ENCODE results near the gene VPS50.

DNA sequence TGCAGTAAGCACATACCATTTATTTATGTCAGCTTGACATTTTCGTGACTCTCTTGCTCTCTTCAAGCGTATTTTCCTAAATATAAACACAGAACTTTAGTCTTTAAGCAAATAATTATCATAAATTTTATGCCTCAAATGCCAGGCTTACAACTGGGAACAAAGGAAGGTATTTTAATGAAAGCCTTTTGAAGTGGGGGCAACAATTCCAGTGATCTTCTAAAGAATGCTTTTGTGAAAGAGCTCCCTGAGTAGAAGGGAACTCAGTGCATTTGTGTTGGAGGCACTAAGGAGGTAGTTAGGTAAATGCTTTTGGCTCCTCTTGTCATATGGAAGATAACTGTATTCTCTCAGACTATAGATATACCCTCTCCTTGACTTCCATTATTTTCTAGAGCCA is 104.9 kb downstream of the VPS50 start:
- no peak for TF ChIP-seq JUN (IDR thresholded peaks at IDR 0.05; ENCODE audit: borderline replicate concordance, insufficient read depth, insufficient read length, low read depth)
- TF ChIP-seq, protein P1, sequence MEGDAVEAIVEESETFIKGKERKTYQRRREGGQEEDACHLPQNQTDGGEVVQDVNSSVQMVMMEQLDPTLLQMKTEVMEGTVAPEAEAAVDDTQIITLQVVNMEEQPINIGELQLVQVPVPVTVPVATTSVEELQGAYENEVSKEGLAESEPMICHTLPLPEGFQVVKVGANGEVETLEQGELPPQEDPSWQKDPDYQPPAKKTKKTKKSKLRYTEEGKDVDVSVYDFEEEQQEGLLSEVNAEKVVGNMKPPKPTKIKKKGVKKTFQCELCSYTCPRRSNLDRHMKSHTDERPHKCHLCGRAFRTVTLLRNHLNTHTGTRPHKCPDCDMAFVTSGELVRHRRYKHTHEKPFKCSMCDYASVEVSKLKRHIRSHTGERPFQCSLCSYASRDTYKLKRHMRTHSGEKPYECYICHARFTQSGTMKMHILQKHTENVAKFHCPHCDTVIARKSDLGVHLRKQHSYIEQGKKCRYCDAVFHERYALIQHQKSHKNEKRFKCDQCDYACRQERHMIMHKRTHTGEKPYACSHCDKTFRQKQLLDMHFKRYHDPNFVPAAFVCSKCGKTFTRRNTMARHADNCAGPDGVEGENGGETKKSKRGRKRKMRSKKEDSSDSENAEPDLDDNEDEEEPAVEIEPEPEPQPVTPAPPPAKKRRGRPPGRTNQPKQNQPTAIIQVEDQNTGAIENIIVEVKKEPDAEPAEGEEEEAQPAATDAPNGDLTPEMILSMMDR (IDR thresholded peaks at IDR 0.05; ENCODE audit: extremely low read depth in 1 of 2, insufficient read depth in 1 of 2, low read depth in 1 of 2, low read length in 2 of 2): no peak
- TF ChIP-seq EZH2 (IDR thresholded peaks at IDR 0.05; ENCODE audit: borderline replicate concordance, low read depth, low read length, severe bottlenecking): no peak
